HepG2 (cell line): ENCODE measurements around the gene HMBS. TPM values are rescaled to one million over a fixed set of nuclear protein-coding genes. Genes with fewer than 3 reads are reported as not detected.

Experiments used
- ATAD3A ChIP-seq: sonication (generic); formaldehyde crosslinking; IDR thresholded peaks from 2 replicates; pipeline ENCODE4 v1.4.0; 2020; ENCODE audit warnings: missing genetic modification reagents
- CAMTA2 ChIP-seq: sonication (generic); formaldehyde crosslinking; IDR thresholded peaks from 2 replicates; pipeline ENCODE4 v1.4.0; 2020; ENCODE audit warnings: mild to moderate bottlenecking, missing genetic modification reagents, borderline replicate concordance
- CHD2 ChIP-seq: IDR thresholded peaks from 2 replicates; pipeline ENCODE4 v1.6.1; 2011; ENCODE audit warnings: low read depth, low read length, improper control_type of control experiment
- EZH2 ChIP-seq: conservative IDR thresholded peaks from 2 replicates; pipeline ENCODE4 v1.6.1; 2012; ENCODE audit warnings: mild to moderate bottlenecking, low read depth, low read length, moderate library complexity
- GPN1 ChIP-seq: sonication (generic); formaldehyde crosslinking; IDR thresholded peaks from 2 replicates; pipeline ENCODE4 v1.5.1; 2020; ENCODE audit warnings: missing genetic modification reagents, borderline replicate concordance
- GRHL1 ChIP-seq: sonication (generic); formaldehyde crosslinking; conservative IDR thresholded peaks from 2 replicates; pipeline ENCODE4 v1.8.0; 2022; ENCODE audit warnings: missing genetic modification reagents
- HNRNPH1 ChIP-seq: fragments of 200-400 bp; formaldehyde crosslinking; optimal IDR thresholded peaks from 2 replicates; pipeline ENCODE3; 2017; ENCODE audit warnings: mild to moderate bottlenecking, low read depth, low read length
- IRX3 ChIP-seq: sonication (generic); formaldehyde crosslinking; IDR thresholded peaks from 2 replicates; pipeline ENCODE4 v1.8.1; 2023; ENCODE audit warnings: mild to moderate bottlenecking, low read depth, missing genetic modification reagents, borderline replicate concordance
- KAT8 ChIP-seq: IDR thresholded peaks from 2 replicates; pipeline ENCODE4 v1.6.1; 2016; ENCODE audit warnings: missing genetic modification reagents, missing compliant biosample characterization
- KDM5A ChIP-seq: fragments of 200-600 bp; sonication (generic); IDR thresholded peaks from 2 replicates; pipeline ENCODE4 v1.7.0; 2018; ENCODE audit warnings: antibody characterized with exemption, mild to moderate bottlenecking, low read length, borderline replicate concordance
- KLF11 ChIP-seq: IDR thresholded peaks from 2 replicates; pipeline ENCODE4 v1.6.1; 2016; ENCODE audit warnings: missing compliant biosample characterization
- MEF2D ChIP-seq: sonication (generic); formaldehyde crosslinking; IDR thresholded peaks from 2 replicates; pipeline ENCODE4 v1.5.1; 2020; ENCODE audit warnings: mild to moderate bottlenecking, missing genetic modification reagents
- RBFOX2 ChIP-seq: fragments of 200-400 bp; formaldehyde crosslinking; IDR thresholded peaks from 2 replicates; pipeline ENCODE4 v1.6.1; 2017; ENCODE audit warnings: low read depth, mild to moderate bottlenecking, low read length
- RFX1 ChIP-seq: fragments of 450-650 bp; IDR thresholded peaks from 2 replicates; pipeline ENCODE4 v1.6.1; 2017
- TGIF2 ChIP-seq: IDR thresholded peaks from 2 replicates; pipeline ENCODE4 v1.6.1; 2016; ENCODE audit warnings: control low read depth, missing compliant biosample characterization
- ZNF18 ChIP-seq: sonication (generic); formaldehyde crosslinking; IDR thresholded peaks from 2 replicates; pipeline ENCODE4 v1.8.0; 2022; ENCODE audit warnings: mild to moderate bottlenecking, missing genetic modification reagents; ENCODE audit not compliant: insufficient replicate concordance
- ZNF451 ChIP-seq: sonication (generic); formaldehyde crosslinking; IDR thresholded peaks from 2 replicates; pipeline ENCODE4 v1.5.0; 2020; ENCODE audit warnings: mild to moderate bottlenecking, missing genetic modification reagents
- ZNF484 ChIP-seq: sonication (generic); formaldehyde crosslinking; IDR thresholded peaks from 2 replicates; pipeline ENCODE4 v1.5.1; 2020; ENCODE audit warnings: mild to moderate bottlenecking, low read depth, missing genetic modification reagents, borderline replicate concordance
- ZNF570 ChIP-seq: sonication (generic); formaldehyde crosslinking; IDR thresholded peaks from 2 replicates; pipeline ENCODE4 v1.4.0; 2020; ENCODE audit warnings: mild to moderate bottlenecking, missing genetic modification reagents, borderline replicate concordance
- ZSCAN30 ChIP-seq: sonication (generic); formaldehyde crosslinking; IDR thresholded peaks from 2 replicates; pipeline ENCODE4 v1.5.0; 2020; ENCODE audit warnings: mild to moderate bottlenecking, missing genetic modification reagents
- polyA plus RNA-seq, 8 experiments: library from polyadenylated mRNA; depleted of rRNA in 3 of 8; stranded (reverse) in 7 of 8; unstranded in 1 of 8; fragments of >200 nt; fragmentation: Illumina TruSeq in 4 of 8; extraction: Trizol in 4 of 8; gene quantifications; 2 replicates each; pipeline versions ENCODE4 v1.2.1 to v1.2.3, GENCODE V29; 2011 to 2016; ENCODE audit warnings: low read depth in 4 of 8, missing spikeins in 1 of 8, mixed read lengths in 1 of 8; ENCODE audit not compliant: insufficient read depth in 1 of 8
- total RNA-seq, 5 experiments: library from RNA; depleted of rRNA; stranded (reverse); fragments of >200 nt; fragmentation: Illumina TruSeq; extraction: Trizol; gene quantifications; 2 replicates each; pipeline ENCODE4 v1.2.3, GENCODE V29; 2016; ENCODE audit warnings: low read depth in 1 of 5
- TF ChIP-seq, protein P1 (sequence below): IDR thresholded peaks from 2 replicates; pipeline ENCODE4 v1.6.1; 2016
- TF ChIP-seq, protein P2 (sequence below): sonication (generic); formaldehyde crosslinking; IDR thresholded peaks from 2 replicates; pipeline ENCODE4 v1.4.0; 2020; ENCODE audit warnings: missing genetic modification reagents

HMBS gene
- total and polyA plus RNA-seq, 2 of the 13 experiments (the other 11 are each of a cell fraction or from before 2014, with no cell fraction given) = 9.4 to 46.9 TPM

DNA sequence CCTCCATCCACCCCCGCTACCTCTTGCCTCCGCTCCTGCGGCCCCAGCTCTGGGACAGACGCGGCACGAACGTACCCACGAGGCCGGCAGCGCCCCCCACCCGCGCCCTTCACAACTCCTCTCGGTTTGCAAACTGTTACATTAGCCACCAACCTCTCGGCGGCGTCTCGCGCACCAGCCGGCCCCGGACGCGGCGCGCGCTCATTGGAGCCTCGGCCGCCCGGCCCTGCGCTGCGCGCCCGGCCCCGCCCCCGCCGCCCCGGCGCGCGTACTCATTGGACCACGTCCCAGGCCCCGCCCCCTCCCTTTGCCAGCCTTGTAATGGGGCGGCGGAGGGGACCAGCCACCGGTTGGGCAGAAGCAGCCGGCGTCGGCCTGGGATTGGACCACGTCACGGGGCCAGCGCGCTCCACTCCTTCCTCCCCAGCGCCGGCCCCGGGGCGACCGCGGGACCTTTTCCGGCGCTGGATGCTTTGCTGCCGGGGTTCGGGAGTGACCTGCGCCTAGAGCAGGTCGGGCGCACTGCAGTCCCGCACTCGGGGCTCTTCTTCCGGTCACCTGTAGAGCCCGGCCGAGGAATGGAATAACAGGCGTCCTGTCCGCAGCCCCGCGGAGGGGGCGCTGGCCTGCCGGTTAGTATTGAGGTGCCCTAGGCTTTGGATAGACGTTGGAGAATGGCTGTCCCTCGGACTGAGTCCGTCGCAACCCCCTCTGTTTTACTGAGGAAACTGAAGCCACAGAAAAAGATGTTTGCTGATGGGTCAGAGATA is 27.5 kb upstream of the HMBS start, which contains the start of gene HYOU1 (continued):
- TF ChIP-seq GRHL1 (no peak), CAMTA2 (CRISPR knock-in tag) (no peak), GPN1 (no peak), TGIF2 (CRISPR knock-in tag) (no peak; the same call in 1 of the 2 replicates), ZNF570 (CRISPR knock-in tag) (no peak), ZNF451 (CRISPR knock-in tag) (no peak), KDM5A (peak; percentile 51; the same call in 1 of the 2 replicates), IRX3 (CRISPR knock-in tag) (no peak), EZH2 (no peak), KAT8 (CRISPR knock-in tag) (peak; percentile 86), ZNF484 (CRISPR knock-in tag) (no peak), MEF2D (CRISPR knock-in tag) (peak; percentile 55; the same call in 1 of the 2 replicates), RFX1 (no peak), CHD2 (peak; percentile 49; the same call in 1 of the 2 replicates), RBFOX2 (peak; percentile 95), ZNF18 (CRISPR knock-in tag) (no peak), ZSCAN30 (CRISPR knock-in tag) (no peak), KLF11 (CRISPR knock-in tag) (no peak), ATAD3A (no peak), HNRNPH1 (no peak)
- TF ChIP-seq, protein P1, sequence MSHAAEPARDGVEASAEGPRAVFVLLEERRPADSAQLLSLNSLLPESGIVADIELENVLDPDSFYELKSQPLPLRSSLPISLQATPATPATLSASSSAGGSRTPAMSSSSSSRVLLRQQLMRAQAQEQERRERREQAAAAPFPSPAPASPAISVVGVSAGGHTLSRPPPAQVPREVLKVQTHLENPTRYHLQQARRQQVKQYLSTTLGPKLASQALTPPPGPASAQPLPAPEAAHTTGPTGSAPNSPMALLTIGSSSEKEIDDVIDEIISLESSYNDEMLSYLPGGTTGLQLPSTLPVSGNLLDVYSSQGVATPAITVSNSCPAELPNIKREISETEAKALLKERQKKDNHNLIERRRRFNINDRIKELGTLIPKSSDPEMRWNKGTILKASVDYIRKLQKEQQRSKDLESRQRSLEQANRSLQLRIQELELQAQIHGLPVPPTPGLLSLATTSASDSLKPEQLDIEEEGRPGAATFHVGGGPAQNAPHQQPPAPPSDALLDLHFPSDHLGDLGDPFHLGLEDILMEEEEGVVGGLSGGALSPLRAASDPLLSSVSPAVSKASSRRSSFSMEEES (CRISPR knock-in tag) = peak; percentile 41
- TF ChIP-seq, protein P2, sequence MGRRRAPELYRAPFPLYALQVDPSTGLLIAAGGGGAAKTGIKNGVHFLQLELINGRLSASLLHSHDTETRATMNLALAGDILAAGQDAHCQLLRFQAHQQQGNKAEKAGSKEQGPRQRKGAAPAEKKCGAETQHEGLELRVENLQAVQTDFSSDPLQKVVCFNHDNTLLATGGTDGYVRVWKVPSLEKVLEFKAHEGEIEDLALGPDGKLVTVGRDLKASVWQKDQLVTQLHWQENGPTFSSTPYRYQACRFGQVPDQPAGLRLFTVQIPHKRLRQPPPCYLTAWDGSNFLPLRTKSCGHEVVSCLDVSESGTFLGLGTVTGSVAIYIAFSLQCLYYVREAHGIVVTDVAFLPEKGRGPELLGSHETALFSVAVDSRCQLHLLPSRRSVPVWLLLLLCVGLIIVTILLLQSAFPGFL (CRISPR knock-in tag) = no peak
